Epithelial cell of esophagus (primary cell): ENCODE results near the gene LPAR4.

ENCODE experiments used
- DNase-seq: peaks from one replicate; pipeline ENCODE4 v3.0.0; 2010; ENCODE audit warnings: low read depth
- H3K4me3 ChIP-seq: 2 replicates; pipeline ENCODE4 v1.5.1; 2011; ENCODE audit warnings: mild to moderate bottlenecking, low read length, control low read depth
- TF ChIP-seq, protein P1 (sequence below): IDR thresholded peaks from 2 replicates; pipeline ENCODE4 v1.5.1; 2011; ENCODE audit warnings: low read depth, mild to moderate bottlenecking, low read length, control low read depth, inconsistent platforms; ENCODE audit not compliant: insufficient read depth; ENCODE audit errors: missing control alignments

Gene LPAR4, protein sequence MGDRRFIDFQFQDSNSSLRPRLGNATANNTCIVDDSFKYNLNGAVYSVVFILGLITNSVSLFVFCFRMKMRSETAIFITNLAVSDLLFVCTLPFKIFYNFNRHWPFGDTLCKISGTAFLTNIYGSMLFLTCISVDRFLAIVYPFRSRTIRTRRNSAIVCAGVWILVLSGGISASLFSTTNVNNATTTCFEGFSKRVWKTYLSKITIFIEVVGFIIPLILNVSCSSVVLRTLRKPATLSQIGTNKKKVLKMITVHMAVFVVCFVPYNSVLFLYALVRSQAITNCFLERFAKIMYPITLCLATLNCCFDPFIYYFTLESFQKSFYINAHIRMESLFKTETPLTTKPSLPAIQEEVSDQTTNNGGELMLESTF

DNA sequence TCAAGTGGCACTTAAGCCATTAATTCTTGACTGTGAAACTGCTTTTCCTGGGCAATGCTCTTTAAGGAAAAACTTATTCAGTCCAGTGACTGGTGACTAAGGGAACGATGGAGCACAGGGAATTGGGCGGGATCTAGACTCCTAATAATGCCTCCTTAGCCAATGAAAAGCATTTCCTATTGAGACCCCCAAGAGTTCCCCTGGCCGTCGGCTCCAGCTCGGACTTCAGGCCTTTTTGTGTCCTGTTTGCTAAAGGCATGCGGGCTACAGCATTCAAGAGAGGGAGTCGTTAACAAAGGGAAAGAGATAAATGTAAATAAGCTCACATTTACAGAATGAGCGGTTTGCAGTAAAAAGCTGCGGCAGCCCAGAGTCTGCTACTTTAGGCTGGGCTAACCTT lies at the start of gene LPAR4:
Gene LPAR4, plus strand, starts transcription at position 232 of the 400 bp plus-strand sequence. CDS start 7,150 bp downstream, outside the sequence.
- TF ChIP-seq, protein P1, sequence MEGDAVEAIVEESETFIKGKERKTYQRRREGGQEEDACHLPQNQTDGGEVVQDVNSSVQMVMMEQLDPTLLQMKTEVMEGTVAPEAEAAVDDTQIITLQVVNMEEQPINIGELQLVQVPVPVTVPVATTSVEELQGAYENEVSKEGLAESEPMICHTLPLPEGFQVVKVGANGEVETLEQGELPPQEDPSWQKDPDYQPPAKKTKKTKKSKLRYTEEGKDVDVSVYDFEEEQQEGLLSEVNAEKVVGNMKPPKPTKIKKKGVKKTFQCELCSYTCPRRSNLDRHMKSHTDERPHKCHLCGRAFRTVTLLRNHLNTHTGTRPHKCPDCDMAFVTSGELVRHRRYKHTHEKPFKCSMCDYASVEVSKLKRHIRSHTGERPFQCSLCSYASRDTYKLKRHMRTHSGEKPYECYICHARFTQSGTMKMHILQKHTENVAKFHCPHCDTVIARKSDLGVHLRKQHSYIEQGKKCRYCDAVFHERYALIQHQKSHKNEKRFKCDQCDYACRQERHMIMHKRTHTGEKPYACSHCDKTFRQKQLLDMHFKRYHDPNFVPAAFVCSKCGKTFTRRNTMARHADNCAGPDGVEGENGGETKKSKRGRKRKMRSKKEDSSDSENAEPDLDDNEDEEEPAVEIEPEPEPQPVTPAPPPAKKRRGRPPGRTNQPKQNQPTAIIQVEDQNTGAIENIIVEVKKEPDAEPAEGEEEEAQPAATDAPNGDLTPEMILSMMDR, result no peak
- DNase-seq, result no peak
- no peak within 1 kb of the TSS for H3K4me3 ChIP-seq

DNA sequence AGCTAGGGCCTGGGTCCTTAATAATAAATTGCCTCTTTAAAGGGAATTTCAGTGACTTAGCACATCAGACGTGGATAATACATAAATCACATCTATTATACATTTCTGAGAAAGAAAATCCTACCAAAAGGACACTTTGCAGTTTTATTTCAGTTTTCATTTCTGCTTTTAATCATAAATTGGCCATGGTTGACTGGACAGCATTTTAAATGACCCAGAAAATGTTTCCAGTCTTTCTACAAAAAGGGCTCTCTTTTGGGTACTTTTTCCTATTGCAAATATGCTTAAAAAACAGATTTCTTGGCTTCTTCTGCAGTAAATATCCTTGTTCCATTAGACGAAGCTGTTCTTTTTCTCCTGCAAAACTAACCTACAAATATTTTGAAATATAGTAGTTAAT lies 41.4 kb upstream of the LPAR4 start:
- no peak overlapping the region for H3K4me3 ChIP-seq
- TF ChIP-seq, protein P1, result no peak
- DNase-seq, result no peak

DNA sequence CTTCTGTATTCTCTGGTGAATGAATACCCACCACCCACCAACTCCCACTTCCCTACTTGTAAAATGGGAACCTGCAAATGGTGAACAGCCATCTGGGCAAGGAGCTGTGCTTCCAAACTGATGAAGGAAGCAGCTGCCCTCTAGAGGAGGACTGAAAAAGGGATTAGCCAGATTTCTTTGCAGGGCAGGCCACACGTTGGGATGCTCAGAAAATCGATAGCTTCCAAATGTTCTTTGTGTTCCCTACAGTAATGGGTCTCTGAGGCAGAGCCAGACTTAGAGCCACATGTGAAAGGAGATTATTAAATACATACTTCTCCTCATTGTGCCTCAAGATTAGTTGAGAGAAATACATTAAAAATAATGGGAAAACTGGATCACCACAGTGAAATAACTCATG lies 39.3 kb upstream of the LPAR4 start:
- TF ChIP-seq, protein P1, result peak; percentile 61
- peak; percentile 34 for DNase-seq
- H3K4me3 ChIP-seq, result no peak overlapping the region

DNA sequence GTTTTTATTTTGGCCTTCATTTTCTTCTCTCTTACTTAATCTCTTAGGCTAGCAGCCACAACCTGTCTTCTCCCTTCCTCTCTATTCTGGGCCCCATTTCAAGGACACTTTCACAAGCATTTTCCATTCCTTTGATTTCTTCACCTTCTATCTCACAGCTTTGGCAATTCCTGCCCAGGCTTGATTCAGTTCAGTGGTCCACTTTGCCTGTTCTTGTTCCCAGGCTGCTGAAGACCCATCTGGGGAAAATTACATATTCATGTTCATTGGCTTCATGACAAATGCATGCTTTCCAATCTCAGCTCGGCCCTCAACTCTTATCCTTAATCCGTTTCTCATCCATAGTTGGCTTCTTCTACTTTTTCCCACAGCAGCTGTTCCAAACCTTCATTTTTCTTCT lies 38.7 kb upstream of the LPAR4 start:
- DNase-seq, result peak; percentile 0
- no peak overlapping the region for H3K4me3 ChIP-seq
- TF ChIP-seq, protein P1, result no peak

DNA sequence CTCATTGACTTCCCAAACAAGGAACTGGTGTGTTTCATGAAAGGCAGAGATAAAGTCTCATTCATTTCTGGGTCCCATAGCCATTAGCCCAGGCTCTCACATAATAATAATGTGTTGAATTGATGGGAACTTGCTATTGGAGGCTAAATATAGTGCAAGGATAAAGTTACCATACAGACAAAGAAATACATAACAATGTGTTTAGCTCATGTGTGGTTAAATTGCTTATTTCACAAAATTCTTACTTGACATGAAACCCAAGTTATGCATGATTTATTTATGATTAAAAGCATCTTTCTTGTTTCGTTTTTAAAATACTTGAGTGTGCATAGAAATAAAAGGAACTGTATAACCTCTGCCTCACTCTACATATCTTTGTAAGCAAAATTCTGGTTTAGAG lies 37.3 kb upstream of the LPAR4 start:
- no peak overlapping the region for H3K4me3 ChIP-seq
- TF ChIP-seq, protein P1, result no peak
- DNase-seq, result no peak

DNA sequence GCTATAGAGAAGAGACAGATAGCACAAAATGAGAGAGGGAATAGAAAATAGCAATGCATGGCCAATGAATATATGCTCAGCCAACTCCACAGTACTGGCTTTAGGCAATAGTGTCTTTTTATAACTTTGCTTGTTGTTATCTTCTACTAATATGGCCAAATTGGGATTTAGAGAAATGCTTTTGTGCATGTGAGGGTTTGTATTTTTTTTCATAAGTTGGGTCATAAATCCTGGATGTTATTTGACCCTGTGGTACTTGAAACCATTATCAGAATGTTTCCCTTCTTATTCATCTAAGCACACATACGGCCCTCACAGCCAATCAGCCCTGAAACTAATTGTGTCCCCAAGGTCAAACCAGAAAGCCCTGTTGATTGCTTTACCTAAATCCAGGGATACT lies 35.2 kb upstream of the LPAR4 start:
- no peak for DNase-seq
- TF ChIP-seq, protein P1, result no peak
- no peak overlapping the region for H3K4me3 ChIP-seq

DNA sequence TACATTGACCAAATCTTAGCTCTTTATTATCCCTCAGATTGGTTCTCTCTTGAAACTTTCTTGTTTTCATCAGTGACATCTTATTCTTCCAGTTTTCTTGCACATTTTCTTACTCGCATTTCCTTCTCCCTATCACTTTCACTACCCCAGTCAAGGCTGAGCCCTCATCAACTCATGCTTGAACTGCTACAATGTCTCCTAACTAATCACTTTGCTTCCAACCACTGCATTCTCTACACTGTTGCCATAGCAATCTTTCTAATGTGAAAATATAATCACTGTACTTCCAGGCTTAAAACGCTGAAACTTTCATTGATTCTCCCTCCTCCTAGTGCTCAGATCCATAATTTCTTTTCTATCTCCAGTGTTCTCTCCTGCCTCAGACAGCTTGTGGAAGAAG lies 22.2 kb upstream of the LPAR4 start:
- no peak for DNase-seq
- TF ChIP-seq, protein P1, result no peak
- H3K4me3 ChIP-seq, result no peak overlapping the region
